ENCODE results near the gene LTK. TPM values are rescaled to one million over a fixed set of nuclear protein-coding genes. Genes with fewer than 3 reads are reported as not detected.

The LTK gene
- total and polyA plus RNA-seq, 2 experiments from 2014 or later: 0.14 TPM; not detected in 1

GRCh38 chr15:41492597-41493204 lies 20.9 kb downstream of the LTK start:
- H3K4me1 ChIP-seq (ENCODE audit: insufficient read depth): peaks cover 16% of the 10 kb centered on the region
- Mint-ChIP-seq H3K27ac (no peak overlapping the region), H3K27me3 (ENCODE audit: insufficient read depth, low read depth, poor library complexity) (peaks cover 64% of the 10 kb centered on the region), H3K4me3 (peak overlapping the region; percentile 69), H3K9me3 (no peaks in the 10 kb centered on the region; the same call in 2 of the 3 replicates), H3K4me1 (peaks cover 14% of the 10 kb centered on the region), H3K36me3 (ENCODE audit: low read depth) (peaks cover 3% of the 10 kb centered on the region; the same call in 1 of the 3 replicates)
- H3F3A ChIP-seq (replicated peaks; ENCODE audit: low read depth): peaks cover 17% of the 10 kb centered on the region
- H3K9me2 ChIP-seq (ENCODE audit: insufficient read depth): no peaks in the 10 kb centered on the region
- H3K36me3 ChIP-seq (ENCODE audit: insufficient read depth): no peaks in the 10 kb centered on the region
- TF ChIP-seq EZH2 (IDR thresholded peaks at IDR 0.05; ENCODE audit: low read depth, unreplicated experiment): peak; percentile 59
- TF ChIP-seq, protein P1, sequence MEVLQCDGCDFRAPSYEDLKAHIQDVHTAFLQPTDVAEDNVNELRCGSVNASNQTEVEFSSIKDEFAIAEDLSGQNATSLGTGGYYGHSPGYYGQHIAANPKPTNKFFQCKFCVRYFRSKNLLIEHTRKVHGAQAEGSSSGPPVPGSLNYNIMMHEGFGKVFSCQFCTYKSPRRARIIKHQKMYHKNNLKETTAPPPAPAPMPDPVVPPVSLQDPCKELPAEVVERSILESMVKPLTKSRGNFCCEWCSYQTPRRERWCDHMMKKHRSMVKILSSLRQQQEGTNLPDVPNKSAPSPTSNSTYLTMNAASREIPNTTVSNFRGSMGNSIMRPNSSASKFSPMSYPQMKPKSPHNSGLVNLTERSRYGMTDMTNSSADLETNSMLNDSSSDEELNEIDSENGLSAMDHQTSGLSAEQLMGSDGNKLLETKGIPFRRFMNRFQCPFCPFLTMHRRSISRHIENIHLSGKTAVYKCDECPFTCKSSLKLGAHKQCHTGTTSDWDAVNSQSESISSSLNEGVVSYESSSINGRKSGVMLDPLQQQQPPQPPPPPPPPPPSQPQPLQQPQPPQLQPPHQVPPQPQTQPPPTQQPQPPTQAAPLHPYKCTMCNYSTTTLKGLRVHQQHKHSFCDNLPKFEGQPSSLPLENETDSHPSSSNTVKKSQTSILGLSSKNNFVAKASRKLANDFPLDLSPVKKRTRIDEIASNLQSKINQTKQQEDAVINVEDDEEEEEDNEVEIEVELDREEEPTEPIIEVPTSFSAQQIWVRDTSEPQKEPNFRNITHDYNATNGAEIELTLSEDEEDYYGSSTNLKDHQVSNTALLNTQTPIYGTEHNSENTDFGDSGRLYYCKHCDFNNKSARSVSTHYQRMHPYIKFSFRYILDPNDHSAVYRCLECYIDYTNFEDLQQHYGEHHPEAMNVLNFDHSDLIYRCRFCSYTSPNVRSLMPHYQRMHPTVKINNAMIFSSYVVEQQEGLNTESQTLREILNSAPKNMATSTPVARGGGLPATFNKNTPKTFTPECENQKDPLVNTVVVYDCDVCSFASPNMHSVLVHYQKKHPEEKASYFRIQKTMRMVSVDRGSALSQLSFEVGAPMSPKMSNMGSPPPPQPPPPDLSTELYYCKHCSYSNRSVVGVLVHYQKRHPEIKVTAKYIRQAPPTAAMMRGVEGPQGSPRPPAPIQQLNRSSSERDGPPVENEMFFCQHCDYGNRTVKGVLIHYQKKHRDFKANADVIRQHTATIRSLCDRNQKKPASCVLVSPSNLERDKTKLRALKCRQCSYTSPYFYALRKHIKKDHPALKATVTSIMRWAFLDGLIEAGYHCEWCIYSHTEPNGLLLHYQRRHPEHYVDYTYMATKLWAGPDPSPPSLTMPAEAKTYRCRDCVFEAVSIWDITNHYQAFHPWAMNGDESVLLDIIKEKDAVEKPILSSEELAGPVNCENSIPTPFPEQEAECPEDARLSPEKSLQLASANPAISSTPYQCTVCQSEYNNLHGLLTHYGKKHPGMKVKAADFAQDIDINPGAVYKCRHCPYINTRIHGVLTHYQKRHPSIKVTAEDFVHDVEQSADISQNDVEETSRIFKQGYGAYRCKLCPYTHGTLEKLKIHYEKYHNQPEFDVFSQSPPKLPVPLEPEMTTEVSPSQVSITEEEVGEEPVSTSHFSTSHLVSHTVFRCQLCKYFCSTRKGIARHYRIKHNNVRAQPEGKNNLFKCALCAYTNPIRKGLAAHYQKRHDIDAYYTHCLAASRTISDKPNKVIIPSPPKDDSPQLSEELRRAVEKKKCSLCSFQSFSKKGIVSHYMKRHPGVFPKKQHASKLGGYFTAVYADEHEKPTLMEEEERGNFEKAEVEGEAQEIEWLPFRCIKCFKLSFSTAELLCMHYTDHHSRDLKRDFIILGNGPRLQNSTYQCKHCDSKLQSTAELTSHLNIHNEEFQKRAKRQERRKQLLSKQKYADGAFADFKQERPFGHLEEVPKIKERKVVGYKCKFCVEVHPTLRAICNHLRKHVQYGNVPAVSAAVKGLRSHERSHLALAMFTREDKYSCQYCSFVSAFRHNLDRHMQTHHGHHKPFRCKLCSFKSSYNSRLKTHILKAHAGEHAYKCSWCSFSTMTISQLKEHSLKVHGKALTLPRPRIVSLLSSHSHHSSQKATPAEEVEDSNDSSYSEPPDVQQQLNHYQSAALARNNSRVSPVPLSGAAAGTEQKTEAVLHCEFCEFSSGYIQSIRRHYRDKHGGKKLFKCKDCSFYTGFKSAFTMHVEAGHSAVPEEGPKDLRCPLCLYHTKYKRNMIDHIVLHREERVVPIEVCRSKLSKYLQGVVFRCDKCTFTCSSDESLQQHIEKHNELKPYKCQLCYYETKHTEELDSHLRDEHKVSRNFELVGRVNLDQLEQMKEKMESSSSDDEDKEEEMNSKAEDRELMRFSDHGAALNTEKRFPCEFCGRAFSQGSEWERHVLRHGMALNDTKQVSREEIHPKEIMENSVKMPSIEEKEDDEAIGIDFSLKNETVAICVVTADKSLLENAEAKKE (CRISPR knock-in tag; IDR thresholded peaks at IDR 0.05): no peak
- no peaks in the 10 kb centered on the region for H3K79me2 ChIP-seq (replicated peaks; ENCODE audit: insufficient read depth)
- peak overlapping the region; percentile 96 for H3K4me2 ChIP-seq
- H2AFZ ChIP-seq: peak overlapping the region; percentile 98
- H4K20me1 ChIP-seq (replicated peaks; ENCODE audit: insufficient read depth): no peaks in the 10 kb centered on the region; the same call in none of the 2 replicates
- H3K27me3 ChIP-seq (ENCODE audit: insufficient read depth): peaks cover 77% of the 10 kb centered on the region
- H3K4me3 ChIP-seq: peak overlapping the region; percentile 79
- no peak for ATAC-seq
- no peak overlapping the region for H3K27ac ChIP-seq (ENCODE audit: low read depth)
- DNase-seq (ENCODE audit: low spot score): peak; percentile 30

DNA sequence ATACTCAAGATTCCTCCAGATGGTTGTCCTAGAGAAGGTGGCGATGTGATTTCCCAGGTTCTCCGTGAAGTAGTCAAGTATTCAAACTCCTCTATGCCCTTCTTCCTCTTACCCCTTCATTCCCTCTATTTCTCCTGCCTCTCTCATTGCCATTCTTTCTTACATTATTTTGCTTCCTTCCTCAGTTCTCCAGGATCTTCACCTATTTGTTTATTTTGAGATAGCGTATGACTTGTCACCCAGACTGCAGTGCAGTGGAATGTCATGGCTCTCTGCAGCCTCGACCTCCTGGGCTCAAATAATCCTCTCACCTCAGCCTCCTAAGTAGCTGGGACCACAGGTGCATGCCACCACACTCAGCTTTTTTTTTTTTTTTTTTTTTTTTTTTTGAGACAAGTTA lies 21.7 kb downstream of the LTK start:
- Mint-ChIP-seq H3K27ac (no peak overlapping the region), H3K4me3 (no peak overlapping the region), H3K27me3 (ENCODE audit: insufficient read depth, low read depth, poor library complexity) (peaks cover 59% of the 10 kb centered on the region), H3K36me3 (ENCODE audit: low read depth) (peaks cover 3% of the 10 kb centered on the region; the same call in 1 of the 3 replicates), H3K4me1 (peaks cover 14% of the 10 kb centered on the region), H3K9me3 (no peaks in the 10 kb centered on the region; the same call in 2 of the 3 replicates)
- Histone ChIP-seq H3K4me3 (no peak overlapping the region), H3K27me3 (ENCODE audit: insufficient read depth) (peaks cover 69% of the 10 kb centered on the region), H2AFZ (no peak overlapping the region), H3K36me3 (ENCODE audit: insufficient read depth) (no peaks in the 10 kb centered on the region), H3K4me1 (ENCODE audit: insufficient read depth) (peaks cover 16% of the 10 kb centered on the region), H3K4me2 (no peak overlapping the region), H3K27ac (ENCODE audit: low read depth) (no peak overlapping the region), H3K79me2 (replicated peaks; ENCODE audit: insufficient read depth) (no peaks in the 10 kb centered on the region), H4K20me1 (replicated peaks; ENCODE audit: insufficient read depth) (no peaks in the 10 kb centered on the region; the same call in none of the 2 replicates), H3K9me2 (ENCODE audit: insufficient read depth) (no peaks in the 10 kb centered on the region), H3F3A (replicated peaks; ENCODE audit: low read depth) (peaks cover 17% of the 10 kb centered on the region)
- DNase-seq (ENCODE audit: low spot score) (no peak), ATAC-seq (no peak)
- TF ChIP-seq CREB1 (CRISPR knock-in tag; IDR thresholded peaks at IDR 0.05; ENCODE audit: low read depth) (no peak), ZNF331 (CRISPR knock-in tag; IDR thresholded peaks at IDR 0.05; ENCODE audit: low read depth) (no peak), NANOG (IDR thresholded peaks at IDR 0.05; ENCODE audit: borderline replicate concordance) (no peak), EZH2phosphoT487 (IDR thresholded peaks at IDR 0.05; ENCODE audit: unreplicated experiment) (no peak), CTCF (conservative IDR thresholded peaks at IDR 0.05; ENCODE audit: low read depth in 2 of 2) (no peak), POLR2AphosphoS5 (IDR thresholded peaks at IDR 0.05; ENCODE audit: low read depth) (no peak), STAT1 (IDR thresholded peaks at IDR 0.05; ENCODE audit: unreplicated experiment) (no peak)
- TF ChIP-seq, protein P2, sequence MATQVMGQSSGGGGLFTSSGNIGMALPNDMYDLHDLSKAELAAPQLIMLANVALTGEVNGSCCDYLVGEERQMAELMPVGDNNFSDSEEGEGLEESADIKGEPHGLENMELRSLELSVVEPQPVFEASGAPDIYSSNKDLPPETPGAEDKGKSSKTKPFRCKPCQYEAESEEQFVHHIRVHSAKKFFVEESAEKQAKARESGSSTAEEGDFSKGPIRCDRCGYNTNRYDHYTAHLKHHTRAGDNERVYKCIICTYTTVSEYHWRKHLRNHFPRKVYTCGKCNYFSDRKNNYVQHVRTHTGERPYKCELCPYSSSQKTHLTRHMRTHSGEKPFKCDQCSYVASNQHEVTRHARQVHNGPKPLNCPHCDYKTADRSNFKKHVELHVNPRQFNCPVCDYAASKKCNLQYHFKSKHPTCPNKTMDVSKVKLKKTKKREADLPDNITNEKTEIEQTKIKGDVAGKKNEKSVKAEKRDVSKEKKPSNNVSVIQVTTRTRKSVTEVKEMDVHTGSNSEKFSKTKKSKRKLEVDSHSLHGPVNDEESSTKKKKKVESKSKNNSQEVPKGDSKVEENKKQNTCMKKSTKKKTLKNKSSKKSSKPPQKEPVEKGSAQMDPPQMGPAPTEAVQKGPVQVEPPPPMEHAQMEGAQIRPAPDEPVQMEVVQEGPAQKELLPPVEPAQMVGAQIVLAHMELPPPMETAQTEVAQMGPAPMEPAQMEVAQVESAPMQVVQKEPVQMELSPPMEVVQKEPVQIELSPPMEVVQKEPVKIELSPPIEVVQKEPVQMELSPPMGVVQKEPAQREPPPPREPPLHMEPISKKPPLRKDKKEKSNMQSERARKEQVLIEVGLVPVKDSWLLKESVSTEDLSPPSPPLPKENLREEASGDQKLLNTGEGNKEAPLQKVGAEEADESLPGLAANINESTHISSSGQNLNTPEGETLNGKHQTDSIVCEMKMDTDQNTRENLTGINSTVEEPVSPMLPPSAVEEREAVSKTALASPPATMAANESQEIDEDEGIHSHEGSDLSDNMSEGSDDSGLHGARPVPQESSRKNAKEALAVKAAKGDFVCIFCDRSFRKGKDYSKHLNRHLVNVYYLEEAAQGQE (IDR thresholded peaks at IDR 0.05; ENCODE audit: unreplicated experiment): no peak
